GM20431 (cell line): ENCODE measurements around the gene AIFM3.

ENCODE experiments used
- in situ Hi-C: fragments of 300-500 bp; cut with MseI, MboI; formaldehyde crosslinking; loops from one replicate; pipeline ENCODE4 v1.15.0; 2020; ENCODE audit warnings: low sequenced_read_pairs; ENCODE audit not compliant: unreplicated experiment

AIFM3 gene

GRCh38 chr22:20988573-20989322 lies 21.7 kb downstream of the AIFM3 start:
- in situ Hi-C loops = no loop called here

DNA sequence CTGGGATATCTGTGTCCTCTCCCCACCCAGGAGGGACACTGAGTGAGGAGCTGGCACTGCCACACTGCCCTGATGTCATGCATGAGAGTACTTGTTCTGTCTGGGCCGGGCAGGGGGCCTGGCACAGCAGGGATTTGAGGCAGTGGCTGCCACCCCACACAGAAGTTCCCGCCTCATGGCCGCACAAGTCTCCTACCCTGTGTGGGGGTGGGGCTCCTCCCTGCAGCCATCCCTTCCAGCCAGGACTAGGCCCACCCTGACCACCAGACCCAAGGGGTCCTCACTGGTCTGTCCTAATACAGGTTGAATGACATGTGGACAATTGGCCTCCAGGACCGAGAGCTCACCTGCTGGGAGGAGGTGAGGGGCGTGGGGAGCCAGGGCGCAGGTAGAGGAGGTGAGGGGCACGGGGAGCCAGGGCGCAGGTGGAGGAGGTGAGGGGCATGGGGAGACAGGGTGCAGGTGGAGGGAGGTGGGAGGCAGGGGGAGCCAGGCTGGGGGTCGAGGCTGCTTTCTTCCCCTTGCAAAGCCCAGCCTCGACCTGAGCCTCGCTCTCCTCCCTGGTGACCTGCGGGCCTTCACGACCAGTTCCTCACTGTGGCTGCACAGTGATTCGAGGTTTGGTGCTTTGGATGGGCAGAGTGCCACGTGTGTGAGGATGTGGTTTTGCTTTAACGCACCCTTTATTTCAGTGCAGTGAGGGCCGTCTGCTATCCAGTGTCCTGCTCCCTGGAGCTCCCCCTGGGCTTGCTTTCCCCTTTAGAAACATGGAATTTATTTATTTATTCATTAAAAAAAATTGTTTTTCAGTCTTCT lies 22.5 kb downstream of the AIFM3 start:
- in situ Hi-C loops = no loop called here

- in situ Hi-C loops = no loop called here
Measured at GRCh38 chr22:20990184-20991180, 23.4 kb downstream of the AIFM3 start.

DNA sequence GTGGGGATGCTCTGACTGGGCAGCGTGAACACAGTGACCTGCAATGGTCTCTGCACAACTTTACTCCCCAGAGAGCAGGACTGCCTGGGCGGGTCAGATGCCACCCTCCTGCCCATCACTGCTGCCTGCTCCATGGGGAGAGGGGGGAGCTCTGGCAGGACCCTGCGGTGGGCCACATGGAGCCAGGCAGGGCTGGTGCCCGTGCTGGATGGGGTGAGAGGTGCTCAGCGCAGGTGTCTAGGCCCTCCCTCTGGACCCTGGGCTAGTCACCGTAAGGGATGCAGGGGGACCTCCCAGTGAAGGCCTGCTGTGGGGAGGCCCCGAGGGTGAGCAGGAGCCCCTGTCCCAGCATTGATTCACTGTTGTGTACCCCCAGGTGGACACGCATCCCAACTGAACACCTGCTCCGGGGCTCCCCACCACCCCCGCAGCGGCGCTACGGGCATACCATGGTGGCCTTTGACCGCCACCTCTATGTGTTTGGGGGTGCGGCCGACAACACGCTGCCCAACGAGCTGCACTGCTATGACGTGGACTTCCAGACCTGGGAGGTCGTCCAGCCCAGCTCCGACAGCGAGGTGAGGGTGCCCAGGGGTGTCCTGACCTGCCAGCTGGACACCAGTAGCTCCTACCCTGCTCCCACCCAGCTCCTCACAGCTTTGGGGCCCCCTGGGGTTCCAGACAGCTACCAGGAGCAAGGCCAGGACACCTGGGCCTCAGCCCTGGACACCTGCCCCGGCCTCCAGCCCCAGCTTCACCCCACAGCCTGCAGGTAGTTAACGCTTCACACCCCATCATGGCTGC lies 24.4 kb downstream of the AIFM3 start:
- in situ Hi-C loops = no loop called here

- in situ Hi-C loops = no loop called here
Measured at GRCh38 chr22:20992056-20992442, 25.0 kb downstream of the AIFM3 start.

- in situ Hi-C loops = no loop called here
Measured at GRCh38 chr22:20992456-20993303, 25.6 kb downstream of the AIFM3 start.

GRCh38 chr22:20993304-20994127 lies 26.5 kb downstream of the AIFM3 start:
- in situ Hi-C loops = no loop called here

DNA sequence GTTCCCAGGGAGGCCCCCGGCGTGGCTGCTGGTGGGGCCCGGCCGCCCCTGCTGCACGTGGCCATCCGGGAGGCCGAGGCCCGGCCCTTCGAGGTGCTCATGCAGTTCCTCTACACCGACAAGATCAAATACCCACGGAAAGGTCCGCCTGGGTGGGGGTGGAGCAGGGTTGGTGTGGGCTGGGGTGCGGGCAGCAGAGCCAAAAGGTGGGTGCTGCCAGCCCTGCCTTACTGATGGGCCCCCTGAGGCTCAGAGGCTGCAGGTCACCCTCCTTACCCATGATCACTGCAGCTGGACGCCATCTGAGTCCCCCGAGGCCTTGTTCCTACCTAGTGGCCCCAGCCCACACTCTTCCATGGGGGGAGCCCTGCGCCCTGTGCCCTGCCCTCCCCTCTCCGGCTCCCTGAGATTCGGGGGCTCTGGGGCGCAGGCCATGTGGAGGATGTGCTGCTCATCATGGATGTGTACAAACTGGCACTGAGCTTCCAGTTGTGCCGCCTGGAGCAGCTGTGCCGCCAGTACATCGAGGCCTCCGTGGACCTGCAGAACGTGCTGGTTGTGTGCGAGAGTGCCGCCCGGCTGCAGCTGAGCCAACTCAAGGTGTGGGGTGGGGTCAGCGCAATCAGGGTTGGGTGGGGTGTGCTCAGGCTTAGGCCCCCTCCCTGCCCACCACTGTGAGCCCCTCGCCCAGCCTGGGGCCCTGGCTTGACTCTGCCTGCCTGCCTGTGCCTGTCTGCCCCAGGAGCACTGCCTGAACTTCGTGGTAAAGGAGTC lies 27.3 kb downstream of the AIFM3 start:
- in situ Hi-C loops = no loop called here

DNA sequence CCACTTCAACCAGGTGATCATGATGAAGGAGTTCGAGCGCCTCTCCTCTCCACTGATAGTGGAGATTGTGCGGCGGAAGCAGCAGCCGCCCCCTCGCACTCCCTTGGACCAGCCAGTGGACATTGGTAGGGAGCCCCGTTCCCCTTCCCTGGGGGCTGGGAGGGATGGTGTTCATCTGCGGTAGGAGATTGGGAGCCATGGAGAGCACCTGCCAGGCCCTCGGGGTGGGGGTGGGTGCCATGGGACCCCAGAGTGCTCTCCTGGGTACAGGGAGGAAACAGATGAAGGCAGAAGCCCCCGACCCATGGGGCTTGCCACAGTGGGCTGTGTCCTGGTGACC lies 27.8 kb downstream of the AIFM3 start:
- in situ Hi-C loops = no loop called here

DNA sequence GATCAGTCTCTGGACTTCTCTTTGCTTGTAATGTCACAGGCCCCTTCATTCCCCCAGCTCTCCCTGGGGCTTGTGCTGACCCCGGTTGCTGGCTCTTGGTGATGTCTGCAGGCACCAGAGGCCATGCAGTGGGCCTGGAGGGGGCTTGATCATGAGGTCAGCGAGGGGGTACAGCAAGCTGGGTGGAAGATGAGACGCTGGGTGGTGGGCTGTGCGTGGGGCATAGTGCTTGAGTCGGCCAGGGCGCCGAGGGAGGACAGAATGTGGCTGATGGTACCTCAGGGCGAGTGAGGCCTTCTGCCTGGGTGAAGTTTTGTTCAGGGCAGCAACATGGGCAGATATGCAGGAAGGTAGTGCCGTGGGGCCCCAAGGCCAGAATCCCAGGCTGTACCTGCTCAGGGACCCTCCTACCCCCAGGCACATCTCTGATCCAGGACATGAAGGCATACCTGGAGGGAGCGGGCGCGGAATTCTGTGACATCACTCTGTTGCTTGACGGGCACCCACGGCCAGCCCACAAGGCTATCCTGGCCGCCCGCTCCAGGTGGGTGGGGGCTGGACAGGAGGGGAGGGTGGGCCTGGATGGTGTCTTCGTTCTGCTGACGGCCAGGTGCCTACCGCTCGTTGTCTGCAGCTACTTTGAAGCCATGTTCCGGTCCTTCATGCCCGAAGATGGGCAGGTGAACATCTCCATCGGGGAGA lies 28.4 kb downstream of the AIFM3 start:
- in situ Hi-C loops = no loop called here

GRCh38 chr22:20996031-20996410 lies 29.0 kb downstream of the AIFM3 start:
- in situ Hi-C loops = no loop called here

GRCh38 chr22:20996598-20997535 lies 29.8 kb downstream of the AIFM3 start:
- in situ Hi-C loops = no loop called here

DNA sequence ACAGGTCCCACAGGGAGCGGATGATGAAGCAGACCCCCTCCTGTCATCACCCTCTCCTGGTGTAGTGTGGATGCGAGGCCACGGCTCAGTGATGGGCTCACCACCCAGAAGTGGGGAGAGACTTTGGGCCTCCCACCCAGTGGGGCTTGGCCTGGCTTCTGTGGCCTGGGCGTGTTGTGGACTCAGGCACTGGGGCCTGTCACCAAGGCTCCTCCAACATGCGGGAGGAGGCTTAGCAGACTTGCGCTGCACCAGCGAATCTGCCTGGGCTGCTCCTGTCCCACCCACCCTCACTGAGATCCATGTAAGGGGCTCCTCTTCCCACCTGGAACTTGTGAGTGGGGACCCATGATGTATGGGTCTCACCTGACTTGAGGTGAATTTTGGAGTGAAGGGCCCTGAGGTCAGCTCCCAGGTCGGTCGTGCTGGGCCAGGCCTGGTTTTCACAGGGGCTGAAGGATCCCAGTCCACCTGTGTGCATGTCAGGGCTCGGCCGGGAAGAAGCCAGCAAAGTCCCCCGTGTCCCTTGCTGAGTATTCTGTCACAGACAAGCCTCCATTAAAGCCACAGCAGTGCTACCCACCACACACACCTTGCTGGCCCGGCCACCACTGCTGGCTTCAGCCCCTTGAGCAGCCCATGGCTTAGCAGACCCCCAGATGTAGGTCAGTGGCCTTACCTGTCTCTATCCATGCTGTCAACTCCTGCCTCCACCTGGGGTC lies 30.6 kb downstream of the AIFM3 start:
- in situ Hi-C loops = no loop called here

DNA sequence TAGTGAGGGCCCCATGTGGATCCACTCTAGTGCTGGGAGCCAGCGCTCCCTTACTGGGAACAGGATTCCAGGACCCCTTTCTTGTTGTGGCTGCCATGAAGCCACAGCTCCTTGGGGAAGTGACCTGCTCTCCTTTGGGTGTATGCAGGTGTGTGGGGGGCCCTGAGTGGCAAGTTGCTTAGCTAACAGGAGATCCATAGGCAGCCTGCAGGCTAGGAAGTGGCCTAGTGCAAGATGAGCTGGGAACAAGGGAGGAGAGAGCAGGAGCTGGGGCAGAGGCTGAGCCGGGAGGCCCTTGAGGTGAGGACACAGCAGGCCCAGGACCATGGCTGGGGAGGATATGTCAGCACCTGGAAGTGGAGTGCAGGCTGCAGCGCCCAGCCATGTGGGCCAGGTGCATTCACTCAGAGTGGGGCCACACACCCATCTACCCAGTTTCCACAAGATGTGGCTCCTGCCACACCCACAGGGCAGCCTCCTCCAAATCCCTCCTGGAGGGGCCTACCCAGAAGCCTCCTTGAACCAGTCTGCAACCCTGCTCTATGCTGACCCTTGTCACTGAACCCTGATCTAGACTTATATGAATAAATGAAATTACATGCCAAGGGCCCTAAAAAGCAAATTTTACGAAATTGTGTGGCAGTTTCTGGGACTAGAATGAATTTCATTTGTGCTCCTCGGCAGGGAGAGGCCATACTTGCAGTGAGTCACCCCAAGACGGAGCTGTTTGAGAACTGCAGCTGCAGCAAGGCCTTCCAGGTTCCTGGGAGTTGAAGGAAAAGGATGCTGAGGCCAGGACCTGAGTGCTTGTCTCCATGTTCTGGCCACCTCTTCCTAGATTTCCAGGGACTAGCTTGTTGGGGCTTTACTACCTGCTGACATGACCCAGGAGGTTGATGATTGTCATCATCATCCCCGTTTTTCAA lies 31.6 kb downstream of the AIFM3 start:
- in situ Hi-C loops = no loop called here
